Activated CD4-positive, CD25-positive, alpha-beta regulatory T cell treated with anti-CD3 and anti-CD28 coated beads, Interleukin-2, amount 50 U/mL, for 24 hours (primary cell): Measurements from ENCODE around the gene SBF2.

ENCODE experiments used
- ATAC-seq, 2 donors: fragments of 150-1000 bp; cut with Tn5 transposase; one replicate each; pipeline ENCODE4 v1.10.0; 2021; ENCODE audit warnings: mild to moderate bottlenecking in 1 of 2, moderate library complexity in 1 of 2

The SBF2 gene

DNA sequence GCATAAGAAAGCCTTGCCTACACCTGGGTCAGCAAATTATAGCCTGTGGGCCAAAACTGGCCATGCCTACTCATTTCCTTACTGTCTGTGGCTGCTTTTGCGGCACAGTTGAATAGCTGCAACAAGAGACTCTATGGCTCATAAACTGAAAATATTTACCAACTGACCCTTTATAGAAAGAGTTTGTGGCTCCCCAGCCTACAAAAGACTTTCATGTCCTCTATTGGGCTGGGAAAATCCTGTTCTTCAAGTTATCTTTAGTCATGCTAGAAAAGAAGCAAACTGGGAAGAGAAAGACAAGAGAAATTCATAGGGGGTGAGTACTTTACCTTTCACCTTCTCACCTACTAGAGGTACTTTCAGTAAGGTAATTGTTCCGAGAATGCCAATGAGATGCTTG is 455.1 kb downstream of the SBF2 start:
- ATAC-seq = no peak

DNA sequence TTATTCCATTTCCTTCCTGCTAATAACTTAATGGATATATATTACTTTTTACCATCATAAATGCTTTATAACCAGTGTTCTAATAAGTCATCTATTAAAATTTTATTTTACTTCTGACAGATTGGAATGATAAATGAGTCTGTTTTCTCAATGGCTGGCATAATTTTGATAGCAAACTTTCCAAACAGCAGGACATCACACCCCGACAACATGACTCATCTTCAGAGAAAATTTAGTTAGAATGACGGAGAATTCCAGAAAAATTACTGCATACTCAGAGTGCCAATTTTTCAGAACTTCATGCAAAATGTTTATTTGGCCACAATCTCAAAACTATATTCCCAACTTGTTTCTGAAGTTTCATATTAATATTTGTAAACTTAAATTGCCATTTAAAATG is 455.8 kb downstream of the SBF2 start:
- ATAC-seq = no peak

DNA sequence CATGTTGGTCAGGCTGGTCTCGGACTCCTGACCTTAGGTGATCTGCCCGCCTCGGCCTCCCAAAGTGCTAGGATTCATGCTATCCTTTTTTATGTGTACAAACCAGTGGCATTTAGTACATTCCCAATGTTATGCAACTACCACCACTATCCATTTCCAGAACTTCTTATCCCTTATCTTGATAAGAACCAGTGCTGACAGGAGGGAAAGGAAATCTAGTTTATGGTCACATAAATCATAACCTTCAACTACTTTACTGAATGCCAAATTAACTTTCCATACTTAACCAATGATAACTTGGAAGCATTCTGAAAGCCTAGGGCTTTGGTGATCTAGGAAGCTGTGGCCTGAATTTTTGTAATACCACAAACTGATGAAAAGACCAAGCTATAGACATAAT is 459.7 kb downstream of the SBF2 start:
- ATAC-seq = no peak

DNA sequence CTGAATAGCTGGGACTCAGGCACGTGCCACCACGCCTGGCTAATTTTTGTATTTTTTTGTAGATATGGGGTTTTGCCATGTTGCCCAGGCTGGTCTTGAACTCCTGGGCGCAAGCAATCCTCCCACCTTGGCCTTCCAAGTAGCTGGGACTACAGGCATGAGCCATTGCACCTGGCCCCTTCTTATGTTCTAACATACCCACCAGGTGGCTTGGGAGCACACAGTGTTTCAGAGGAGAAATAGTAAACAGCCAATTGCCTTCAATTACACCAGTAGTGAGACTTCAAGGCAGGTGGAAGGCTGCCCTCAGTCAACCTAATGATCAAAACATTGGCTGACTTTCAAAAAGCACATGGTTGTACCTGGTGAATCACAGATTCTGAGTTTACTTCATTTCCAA is 462.9 kb downstream of the SBF2 start:
- no peak for ATAC-seq

DNA sequence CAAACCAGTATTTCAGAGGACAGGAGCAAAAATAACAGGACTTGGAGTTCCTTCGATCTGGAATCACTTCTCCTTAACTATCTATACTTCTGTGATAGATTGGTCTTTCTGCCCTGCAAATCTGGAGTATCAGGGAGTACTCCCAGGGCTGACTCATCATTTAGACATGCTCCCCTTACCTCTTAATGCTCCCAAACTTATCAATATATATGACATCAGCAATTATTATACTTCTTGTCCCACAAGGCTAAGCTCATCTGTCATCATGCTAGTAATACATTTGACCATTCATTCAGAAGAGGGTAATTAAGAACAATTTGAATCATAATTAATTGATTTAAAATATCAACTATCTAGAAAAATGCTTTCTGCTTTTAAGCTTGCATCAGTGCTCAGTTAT is 466.3 kb downstream of the SBF2 start:
- ATAC-seq = no peak

DNA sequence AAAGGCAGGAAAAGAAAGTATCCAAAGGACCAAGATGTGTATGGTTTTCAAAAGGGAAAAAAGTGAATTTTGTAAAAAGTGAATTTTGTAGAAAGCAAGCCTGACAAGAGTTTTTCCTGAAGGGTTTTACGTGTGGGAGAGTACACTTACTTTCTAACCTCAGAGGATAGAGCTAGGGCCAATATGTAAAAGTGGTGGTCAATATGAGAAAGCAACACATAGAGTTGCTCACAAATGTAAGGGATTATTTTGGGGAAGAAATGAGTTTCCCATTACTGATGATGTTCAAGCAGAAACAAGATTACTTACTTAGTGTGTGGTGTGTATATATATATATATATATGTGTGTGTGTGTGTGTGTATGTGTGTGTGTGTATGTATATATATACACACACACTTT is 467.6 kb downstream of the SBF2 start:
- ATAC-seq = no peak

DNA sequence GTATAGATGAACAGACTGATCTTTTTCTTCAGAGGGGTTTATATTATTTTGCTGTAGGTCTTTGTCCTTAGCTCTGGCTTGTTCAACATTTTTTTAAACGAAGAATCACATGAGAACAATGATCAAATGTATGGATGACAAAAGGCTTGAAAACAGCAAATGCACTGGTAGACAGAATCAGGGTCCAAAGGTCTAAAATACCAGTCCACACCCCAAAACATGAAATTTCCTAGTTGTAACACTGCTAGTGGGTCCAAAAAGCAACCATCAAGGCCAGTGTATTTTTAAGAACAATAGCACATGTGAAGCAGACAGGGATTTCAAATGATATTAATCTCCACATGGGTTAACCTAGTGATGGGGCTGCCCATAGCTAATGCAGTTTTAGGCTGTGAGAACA is 468.1 kb downstream of the SBF2 start:
- no peak for ATAC-seq

DNA sequence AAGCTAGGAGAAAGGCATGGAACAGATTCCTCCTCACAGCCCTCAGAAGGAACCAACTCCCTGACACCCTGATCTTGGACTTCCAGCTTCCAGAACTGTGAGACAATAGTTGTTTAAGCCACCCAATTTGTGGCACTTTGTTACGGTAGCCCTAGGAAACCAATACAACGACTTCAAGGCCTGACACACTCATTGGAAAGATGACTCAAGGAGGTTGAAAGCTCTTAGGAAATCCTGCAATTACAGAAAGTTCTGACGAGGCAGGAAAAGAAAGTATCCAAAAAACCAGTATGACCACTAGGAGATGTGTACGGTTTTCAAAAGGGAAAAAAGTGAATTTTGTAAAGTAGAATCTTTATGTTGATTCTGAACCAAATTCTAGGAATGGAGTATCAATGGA is 468.7 kb downstream of the SBF2 start:
- no peak for ATAC-seq

DNA sequence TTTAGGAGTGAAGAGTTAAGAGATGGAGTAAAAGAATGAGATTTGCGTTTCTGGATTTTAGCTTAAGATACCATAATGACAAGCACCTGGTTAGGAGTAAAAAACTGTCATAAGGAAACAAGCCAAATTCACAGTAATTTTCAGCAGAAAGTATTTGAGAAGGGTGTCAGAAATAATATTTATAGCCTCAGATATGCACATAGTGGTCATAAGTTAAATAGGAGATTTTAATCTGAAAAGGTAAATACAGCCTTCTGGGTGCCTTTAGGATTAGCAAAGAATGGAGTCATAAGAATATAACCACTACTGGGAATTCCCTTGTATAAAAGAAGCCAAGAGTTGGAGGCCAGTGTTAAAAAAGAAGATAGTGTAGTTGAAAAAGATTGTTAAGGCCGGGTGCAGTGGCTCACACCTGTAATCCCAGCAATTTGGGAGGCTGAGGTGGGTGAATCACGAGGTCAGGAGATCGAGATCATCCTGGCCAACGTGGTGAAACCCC is 470.1 kb downstream of the SBF2 start:
- no peak for ATAC-seq

DNA sequence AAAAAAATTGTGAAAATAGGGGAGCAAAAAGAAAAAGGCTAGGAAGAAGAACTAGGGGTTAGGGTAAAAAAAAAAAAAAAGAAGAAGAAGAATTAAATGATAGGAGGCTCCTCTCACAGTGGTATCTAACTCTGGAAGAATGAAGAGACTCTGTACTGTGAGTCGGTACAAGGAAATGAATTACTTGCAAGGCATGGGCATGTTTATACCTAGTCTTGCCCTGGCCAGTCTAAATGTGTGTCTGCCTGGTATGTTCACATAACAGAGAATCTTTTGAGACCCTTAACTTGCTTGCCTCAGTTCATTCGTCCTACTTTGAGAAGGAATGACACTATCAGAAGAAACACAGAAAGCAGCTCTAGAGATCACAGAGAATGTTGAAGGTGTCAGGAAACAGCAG is 470.6 kb downstream of the SBF2 start:
- ATAC-seq = no peak

DNA sequence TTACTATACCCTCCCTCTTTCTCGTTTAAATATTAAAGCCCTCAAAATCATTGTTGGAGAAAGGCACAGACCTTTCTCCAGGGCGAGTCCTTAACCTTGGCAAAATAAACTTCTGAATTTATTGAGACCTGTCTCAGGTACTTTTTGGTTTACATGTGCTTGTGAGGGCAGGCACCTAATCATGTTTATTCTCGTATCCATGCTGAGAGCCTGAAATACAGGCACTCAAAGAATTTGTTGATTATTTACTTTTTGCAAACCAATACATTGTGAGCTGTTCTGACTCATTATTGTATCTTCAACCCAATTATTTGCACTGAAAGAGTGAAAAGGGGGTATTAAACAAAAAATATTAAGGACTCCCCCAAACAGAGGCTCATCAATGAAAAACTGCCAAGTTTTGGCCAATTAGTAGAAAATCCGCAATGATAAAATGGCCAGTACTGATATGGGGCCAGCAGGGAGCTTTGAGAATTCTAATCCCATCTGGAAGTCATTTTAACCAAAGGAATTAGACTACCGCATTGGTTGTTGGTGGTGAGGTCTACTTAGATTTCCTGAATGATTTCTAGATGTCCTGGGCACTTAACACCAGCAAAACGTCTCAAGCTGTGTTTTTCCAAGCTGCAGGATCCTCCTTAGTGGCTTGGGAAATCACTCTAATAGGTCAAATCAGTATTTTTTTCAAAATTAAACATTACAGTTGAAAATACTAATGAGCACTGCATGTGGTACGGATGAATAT is 472.8 kb downstream of the SBF2 start:
- ATAC-seq = no peak

DNA sequence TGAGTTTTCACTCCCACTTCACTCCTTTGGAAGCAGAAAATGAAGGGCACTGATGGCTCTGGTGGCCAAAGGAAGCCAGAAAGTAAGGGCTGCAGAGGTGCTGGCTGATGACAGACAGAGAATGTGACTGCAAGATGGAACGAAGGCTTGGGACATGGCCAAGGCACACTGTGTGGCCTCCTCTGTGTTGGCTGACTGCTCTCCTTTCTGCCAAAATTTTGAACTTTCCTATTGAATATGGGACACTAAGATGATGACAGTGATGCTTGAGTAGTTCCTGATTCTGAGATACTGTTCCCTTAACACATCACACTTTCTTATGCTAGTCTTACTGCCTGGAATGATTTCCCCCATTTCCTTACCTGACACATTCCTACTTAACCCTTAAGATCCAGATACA is 473.8 kb downstream of the SBF2 start:
- ATAC-seq = no peak

DNA sequence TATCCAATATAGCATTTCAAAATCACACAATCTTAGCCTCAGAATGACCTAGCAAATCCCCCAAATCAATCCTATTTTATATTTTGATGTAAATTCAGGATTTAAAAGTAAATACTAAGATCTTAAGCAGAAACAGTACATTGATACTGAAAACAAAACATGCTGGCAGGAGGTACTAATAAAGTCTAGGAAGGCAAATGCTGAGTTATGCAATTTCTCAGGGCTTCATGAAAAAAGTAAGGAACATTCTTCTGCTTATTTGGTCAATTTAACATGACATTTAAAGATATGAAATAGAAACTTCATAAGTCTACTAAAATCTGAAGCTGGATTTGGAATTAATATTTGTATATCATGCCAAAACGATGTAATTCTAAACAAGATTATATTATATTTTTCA is 476.8 kb downstream of the SBF2 start:
- no peak for ATAC-seq

DNA sequence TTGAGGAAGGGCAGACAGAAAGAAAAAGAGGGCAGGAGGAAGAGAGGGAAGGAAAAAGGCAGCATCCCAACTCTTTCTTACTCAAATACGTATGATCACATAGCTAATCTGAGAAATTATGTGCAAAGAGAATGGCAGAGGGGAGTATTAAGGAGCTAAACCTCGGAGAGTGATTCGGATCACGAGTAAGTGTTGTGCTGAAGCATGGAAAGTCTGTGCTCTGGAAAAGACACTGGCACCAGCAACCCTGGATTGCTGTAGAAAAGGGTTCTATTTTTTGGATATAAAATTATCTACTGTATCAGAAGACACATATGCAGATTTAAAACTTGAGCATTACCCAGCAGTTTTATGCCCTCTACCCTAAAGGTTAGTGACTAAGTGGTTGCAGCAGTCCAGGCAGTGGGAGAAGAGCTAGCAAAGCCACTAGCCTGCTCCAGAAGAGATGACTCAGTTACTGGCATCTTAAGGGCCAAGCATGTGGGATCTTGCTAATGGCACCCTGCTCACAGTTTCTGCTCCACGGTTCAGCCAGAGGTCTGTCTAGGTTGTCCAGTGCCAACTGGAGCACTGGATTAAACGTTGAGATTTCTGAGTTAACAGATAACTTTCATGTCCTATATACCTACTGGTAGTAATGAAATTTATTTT is 478.4 kb downstream of the SBF2 start:
- no peak for ATAC-seq

DNA sequence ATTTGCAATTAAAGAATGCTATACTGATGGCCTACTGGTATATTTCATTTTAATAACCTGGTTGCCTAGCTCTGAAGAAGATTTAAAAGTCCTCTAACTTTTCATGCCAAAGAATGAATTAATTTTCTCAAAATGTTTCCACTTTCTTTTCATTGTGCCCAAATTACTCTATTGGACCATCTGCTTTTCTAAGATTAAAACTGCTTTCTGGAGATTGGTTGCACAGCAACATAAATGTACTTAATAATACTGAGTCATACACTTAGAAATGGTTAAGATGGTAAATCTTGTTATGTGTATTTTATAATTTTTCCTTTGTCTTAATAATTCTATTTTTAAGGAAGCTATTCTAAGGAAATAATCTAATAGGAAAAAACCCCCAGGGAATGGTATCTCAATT is 479.9 kb downstream of the SBF2 start:
- no peak for ATAC-seq

DNA sequence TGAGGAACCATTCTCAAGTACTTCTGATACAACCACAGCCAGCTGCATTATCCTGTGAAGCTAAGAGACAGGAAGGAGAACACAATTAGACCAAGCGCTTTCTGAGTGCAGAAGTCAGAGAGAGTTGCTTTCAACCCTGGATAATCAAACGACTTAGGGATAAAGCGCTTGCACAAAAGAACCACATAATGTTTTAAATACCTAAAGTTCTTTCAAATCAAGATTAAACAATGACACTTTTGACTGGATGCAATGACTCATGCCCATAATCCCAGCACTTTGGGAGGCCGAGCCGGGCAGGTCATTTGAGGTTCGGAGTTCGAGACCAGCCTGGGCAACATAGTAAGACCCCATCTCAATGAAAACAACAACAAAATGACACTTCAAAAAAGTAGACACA is 485.1 kb downstream of the SBF2 start:
- ATAC-seq = no peak

DNA sequence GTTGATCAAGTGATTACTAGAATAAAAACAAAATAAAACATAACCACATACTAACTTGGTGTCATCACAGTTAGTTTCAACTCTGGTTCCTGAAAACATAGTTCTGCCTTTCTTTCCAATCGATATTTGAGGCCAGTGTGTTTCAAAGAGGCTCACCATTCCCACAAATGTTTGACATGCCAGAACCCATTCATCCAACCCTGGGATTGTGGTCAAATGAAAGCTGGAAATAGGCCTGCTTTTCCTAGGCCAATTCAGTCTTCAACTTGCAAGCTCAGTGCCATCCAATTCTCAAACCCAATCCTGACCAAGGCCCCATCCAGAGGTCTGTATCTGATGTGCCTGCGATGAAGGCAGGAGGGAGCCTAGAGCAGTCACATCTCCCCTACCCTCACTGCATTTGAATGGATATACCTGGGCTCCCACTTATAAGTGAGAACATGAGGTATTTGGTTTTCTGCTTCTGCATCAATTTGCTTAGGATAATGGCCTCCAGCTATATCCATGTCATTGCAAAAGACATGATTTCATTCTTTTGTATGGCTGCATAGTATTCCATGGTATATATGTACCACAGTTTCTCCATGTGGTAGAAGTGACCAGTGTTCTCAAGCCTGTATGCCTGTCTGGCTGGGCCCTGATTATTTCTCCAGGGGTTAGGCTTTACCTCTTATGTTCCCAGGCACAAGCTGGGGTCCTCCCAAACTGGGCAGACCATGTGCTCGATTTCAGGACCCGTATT is 486.9 kb downstream of the SBF2 start:
- no peak for ATAC-seq

DNA sequence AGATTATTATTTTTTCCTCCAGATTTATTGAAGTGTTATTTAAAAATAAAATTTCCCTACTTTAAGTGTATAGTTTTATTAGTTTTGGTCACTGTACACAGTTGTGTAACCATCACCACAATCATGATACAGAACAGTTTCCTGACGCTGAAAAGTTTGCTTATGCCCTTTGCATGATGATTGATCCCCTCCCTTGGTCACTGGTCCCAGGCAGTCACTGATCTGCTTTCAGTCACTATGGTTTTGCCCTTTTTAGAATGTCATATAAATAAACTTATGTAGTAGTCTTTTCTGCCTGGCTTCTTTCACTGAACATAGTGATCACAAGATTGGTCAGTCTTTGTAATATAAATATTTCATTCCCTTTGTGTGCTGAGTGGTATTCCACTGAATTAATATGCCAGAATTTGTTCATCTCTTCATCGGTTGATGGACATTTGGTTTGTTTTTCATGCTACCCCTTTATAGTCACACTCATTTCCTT is 489.6 kb downstream of the SBF2 start:
- ATAC-seq = no peak

DNA sequence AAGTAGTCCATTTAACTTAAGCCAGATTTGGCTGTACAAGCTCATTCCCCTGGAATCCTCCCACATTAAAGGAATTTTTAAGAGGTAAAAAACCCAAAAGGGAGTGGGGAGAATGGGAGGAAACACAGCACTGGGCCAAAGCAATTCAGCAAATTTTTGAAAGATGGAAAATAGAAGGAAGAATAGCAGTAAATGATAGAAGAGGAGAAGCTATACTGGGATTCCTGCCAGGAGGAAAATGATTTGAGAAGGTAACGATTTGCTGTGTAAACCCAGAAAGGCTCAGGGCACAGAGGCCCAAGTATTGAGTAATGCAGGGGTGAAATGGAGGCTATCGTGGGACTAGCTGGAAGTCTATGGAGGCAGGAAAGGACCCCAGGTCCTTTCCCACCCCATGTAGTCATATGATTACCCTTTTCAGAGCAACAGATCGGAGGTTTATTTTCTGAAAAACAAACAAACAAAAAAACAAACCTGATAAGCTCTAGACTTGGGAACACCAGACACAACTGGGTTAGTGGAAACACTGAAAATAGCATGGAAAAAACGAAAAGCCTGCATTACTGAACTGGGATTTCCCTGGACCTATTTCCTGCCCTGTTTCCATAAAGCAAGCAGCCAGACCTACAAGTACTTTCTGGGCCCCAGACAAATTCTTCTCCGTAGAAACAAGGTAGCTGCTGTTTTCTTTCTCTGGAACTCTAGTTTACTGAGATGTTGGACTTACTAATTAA is 490.2 kb downstream of the SBF2 start:
- no peak for ATAC-seq

DNA sequence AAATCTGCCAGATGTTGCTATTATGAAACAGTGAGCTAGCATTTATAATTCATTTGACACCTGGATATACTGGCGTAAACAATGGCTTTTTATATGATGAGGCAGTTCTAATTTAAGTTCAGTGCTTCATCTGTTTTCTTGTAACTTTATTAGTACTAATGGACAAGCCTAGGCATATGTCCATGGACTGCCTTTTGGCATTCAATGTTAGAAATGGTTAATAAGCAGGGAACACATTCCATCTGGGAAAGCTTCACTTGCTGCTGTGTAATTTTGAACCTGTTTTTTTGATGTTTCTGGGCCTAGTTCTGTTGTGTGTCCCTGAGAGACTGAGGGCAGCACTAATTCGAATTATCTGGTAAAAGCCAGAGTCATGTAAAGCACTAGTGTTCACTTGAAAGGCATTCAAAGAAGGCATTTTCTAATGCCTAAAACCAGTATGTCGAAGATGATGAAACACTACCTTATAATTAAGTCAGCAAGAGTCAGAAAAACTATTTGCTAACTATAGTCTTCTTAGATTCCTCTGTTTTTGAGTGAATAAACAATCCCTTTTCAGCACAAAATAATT is 491.6 kb downstream of the SBF2 start:
- no peak for ATAC-seq

DNA sequence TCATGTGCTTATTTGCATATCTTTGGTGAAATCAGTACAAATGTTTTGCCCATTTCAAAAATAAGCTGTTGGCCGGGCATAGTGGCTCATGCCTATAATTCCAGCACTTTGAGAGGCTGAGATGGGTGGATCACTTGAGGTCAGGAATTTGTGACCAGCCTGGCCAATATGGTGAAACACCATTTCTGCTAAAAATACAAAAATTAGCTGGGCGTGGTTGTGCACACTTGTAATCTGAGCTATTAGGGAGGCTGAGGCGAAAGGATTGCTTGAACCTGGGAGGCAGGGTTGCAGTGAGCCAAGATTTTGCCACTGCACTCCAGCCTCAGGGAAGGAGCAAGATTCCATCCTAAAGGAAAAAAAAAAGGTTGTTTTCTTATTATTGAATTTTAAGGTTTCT is 494.1 kb downstream of the SBF2 start:
- no peak for ATAC-seq

DNA sequence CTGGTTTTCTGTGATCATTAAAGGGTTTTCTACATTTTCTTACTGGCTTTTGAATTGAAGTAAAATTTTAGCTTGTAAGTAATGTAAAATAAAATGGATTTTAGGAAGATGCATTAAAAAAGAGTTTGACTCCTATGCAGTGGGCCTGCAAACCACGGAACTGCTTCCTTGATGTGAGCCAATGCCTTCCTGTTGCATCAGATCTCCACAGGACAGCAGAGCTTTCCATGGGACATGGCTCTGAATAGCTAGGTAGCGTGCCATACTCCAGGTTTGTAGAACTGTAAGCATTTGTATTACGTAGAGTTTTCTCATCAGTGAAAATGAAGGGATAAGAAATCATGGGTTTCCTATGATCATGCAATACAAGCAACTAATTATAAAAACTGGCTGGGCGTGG is 496.7 kb downstream of the SBF2 start:
- no peak for ATAC-seq

DNA sequence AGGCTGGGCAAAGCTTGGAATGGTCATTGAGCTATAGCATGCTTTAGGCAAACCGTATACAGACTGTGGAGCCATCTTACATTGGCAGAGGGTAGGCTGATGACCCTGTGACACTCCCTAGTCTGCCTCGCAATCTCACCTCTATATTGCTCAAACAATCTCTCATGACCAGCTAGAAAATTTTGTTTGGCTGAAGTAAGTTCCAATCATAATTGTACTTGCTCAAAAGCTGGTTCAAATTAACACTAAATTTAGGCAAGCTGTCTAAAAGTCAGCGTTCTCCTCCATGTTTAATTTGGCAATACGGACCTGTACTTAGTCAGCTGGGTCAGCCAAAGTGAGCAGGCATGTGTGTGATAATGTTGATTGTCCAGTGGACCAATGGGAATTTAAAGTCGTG is 497.2 kb downstream of the SBF2 start:
- ATAC-seq = no peak
